GM21526 (cell line): ENCODE measurements around the gene PCK2.

Experiments
- ATAC-seq: cut with Tn5 transposase; IDR thresholded peaks from one replicate; pipeline ENCODE4 v1.9.1; 2021; ENCODE audit warnings: moderate library complexity; ENCODE audit not compliant: unreplicated experiment, low FRiP score

The PCK2 gene

GRCh38 chr14:24113801-24114531 lies 19.9 kb downstream of the PCK2 start:
- ATAC-seq = no peak

- peak; percentile 81 for ATAC-seq
Measured at GRCh38 chr14:24114532-24115421, 20.7 kb downstream of the PCK2 start, which contains the start of the genes DCAF11 and NRL. TSS of gene DCAF11 (plus strand) at chr14:24114777. CDS start at chr14:24115595, 818 bp downstream. TSS of gene NRL (minus strand) at chr14:24114949. CDS start at chr14:24082848, 32,101 bp downstream.

- no peak for ATAC-seq
Measured at GRCh38 chr14:24115422-24116127, 21.5 kb downstream of the PCK2 start.

GRCh38 chr14:24116128-24116814 lies 22.2 kb downstream of the PCK2 start:
- no peak for ATAC-seq

- no peak for ATAC-seq
Measured at GRCh38 chr14:24117179-24117578, 23.1 kb downstream of the PCK2 start.

GRCh38 chr14:24119691-24120090 lies 25.6 kb downstream of the PCK2 start:
- ATAC-seq = no peak

GRCh38 chr14:24121210-24121609 lies 27.1 kb downstream of the PCK2 start:
- no peak for ATAC-seq

- ATAC-seq = no peak
Measured at GRCh38 chr14:24122416-24122815, 28.3 kb downstream of the PCK2 start.

- ATAC-seq = no peak
Measured at GRCh38 chr14:24122898-24123297, 28.8 kb downstream of the PCK2 start.

- no peak for ATAC-seq
Measured at GRCh38 chr14:24123424-24124417, 29.6 kb downstream of the PCK2 start.

- no peak for ATAC-seq
Measured at GRCh38 chr14:24126939-24127338, 32.8 kb downstream of the PCK2 start.

- no peak for ATAC-seq
Measured at GRCh38 chr14:24127673-24128072, 33.6 kb downstream of the PCK2 start.

GRCh38 chr14:24129410-24129998 lies 35.4 kb downstream of the PCK2 start:
- no peak for ATAC-seq

GRCh38 chr14:24130380-24130716 lies 36.2 kb downstream of the PCK2 start, which contains the start of gene FITM1:
TSS of gene FITM1 (plus strand) at chr14:24130659. CDS start at chr14:24131564, 905 bp downstream.
- ATAC-seq = no peak

- no peak for ATAC-seq
Measured at GRCh38 chr14:24130717-24131548, 36.8 kb downstream of the PCK2 start.

- no peak for ATAC-seq
Measured at GRCh38 chr14:24131549-24131966, 37.4 kb downstream of the PCK2 start.

GRCh38 chr14:24132061-24132685 lies 38.1 kb downstream of the PCK2 start:
- ATAC-seq = no peak
